Suprapubic skin (tissue), 4 donors: Measurements from ENCODE around the gene MVK. TPM values are rescaled to one million over a fixed set of nuclear protein-coding genes. Genes with fewer than 3 reads are reported as not detected.

ENCODE experiments used
- DNase-seq, 2 donors: peaks; one replicate each; pipeline ENCODE4 v3.0.0-alpha.2; 2019; ENCODE audit warnings: low spot score in 2 of 2
- H3K27ac ChIP-seq: fragments of 200-600 bp; sonication (generic); one replicate; pipeline ENCODE4 v1.5.1; 2019
- H3K27me3 ChIP-seq: fragments of 200-600 bp; sonication (generic); one replicate; pipeline ENCODE4 v1.5.1; 2019
- H3K36me3 ChIP-seq: fragments of 200-600 bp; sonication (generic); one replicate; pipeline ENCODE4 v1.5.1; 2019
- H3K4me1 ChIP-seq: fragments of 200-600 bp; sonication (generic); one replicate; pipeline ENCODE4 v1.5.1; 2019
- H3K4me3 ChIP-seq: fragments of 200-600 bp; sonication (generic); one replicate; pipeline ENCODE4 v1.5.1; 2019; ENCODE audit warnings: mild to moderate bottlenecking
- H3K9me3 ChIP-seq: fragments of 200-600 bp; sonication (generic); one replicate; pipeline ENCODE4 v1.5.1; 2019
- EP300 ChIP-seq: sonication (generic); formaldehyde crosslinking; IDR thresholded peaks from one replicate; pipeline ENCODE4 v1.6.1; 2017; ENCODE audit warnings: antibody characterized with exemption
- POLR2A ChIP-seq, 2 donors: fragments of 450-650 bp; IDR thresholded peaks; one replicate each; pipeline ENCODE4 v1.6.1; 2017; ENCODE audit warnings: antibody characterized with exemption in 2 of 2, mild to moderate bottlenecking in 2 of 2, moderate library complexity in 2 of 2
- POLR2AphosphoS5 ChIP-seq, 3 donors: sonication (generic); formaldehyde crosslinking; IDR thresholded peaks; one replicate each; pipeline ENCODE4 v1.6.1; 2017; ENCODE audit warnings: antibody characterized with exemption in 3 of 3
- WGBS: methylation state at CpG from one replicate; pipeline ENCODE4 v1.1.5; 2018; 5-methylcytosine and 5-hydroxymethylcytosine counted together
- total RNA-seq, 4 donors: library from RNA; depleted of rRNA; stranded (reverse); fragments of >200 nt; gene quantifications; one replicate each; pipeline ENCODE4 v1.1.0, GENCODE V29; 2016
- TF ChIP-seq, protein P1 (sequence below), 2 donors: fragments of 200-600 bp in 1 of 2; fragments of 450-650 bp in 1 of 2; sonication (generic) in 1 of 2; IDR thresholded peaks; one replicate each; pipeline ENCODE4 v1.5.1; 2016 to 2019; ENCODE audit warnings: antibody characterized with exemption in 2 of 2, mild to moderate bottlenecking in 1 of 2, moderate library complexity in 1 of 2

The MVK gene
- total RNA-seq, 4 donors from 2014 or later: 30.1 to 62.1 (median 37.2) TPM

DNA sequence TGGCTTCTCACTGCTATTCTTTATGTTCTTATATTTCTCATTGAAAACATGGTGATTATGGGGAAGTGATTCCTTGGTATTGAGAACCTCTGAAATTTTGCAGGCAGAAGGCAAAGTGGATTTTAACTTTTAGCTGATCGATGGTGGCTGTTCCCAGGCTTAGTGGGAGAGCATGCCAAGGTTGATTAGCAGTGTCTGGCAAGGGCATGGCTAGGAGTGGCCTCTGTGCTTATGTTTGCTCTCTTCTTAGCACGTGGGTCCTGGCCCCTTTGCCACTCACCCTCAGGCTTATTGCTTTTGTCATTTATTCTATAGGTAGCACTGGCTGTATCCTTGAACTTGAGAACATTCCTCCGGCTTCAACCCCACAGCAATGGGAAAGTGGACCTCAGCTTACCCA, 2.1 kb downstream of the MVK start:
- peaks cover 21% of the 10 kb centered on the region for H3K4me1 ChIP-seq
- H3K27me3 ChIP-seq: no peaks in the 10 kb centered on the region
- H3K27ac ChIP-seq: no peak overlapping the region
- TF ChIP-seq POLR2A (IDR thresholded peaks at IDR 0.05): no peak
- TF ChIP-seq POLR2AphosphoS5 (IDR thresholded peaks at IDR 0.05): no peak
- TF ChIP-seq, protein P1, sequence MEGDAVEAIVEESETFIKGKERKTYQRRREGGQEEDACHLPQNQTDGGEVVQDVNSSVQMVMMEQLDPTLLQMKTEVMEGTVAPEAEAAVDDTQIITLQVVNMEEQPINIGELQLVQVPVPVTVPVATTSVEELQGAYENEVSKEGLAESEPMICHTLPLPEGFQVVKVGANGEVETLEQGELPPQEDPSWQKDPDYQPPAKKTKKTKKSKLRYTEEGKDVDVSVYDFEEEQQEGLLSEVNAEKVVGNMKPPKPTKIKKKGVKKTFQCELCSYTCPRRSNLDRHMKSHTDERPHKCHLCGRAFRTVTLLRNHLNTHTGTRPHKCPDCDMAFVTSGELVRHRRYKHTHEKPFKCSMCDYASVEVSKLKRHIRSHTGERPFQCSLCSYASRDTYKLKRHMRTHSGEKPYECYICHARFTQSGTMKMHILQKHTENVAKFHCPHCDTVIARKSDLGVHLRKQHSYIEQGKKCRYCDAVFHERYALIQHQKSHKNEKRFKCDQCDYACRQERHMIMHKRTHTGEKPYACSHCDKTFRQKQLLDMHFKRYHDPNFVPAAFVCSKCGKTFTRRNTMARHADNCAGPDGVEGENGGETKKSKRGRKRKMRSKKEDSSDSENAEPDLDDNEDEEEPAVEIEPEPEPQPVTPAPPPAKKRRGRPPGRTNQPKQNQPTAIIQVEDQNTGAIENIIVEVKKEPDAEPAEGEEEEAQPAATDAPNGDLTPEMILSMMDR (IDR thresholded peaks at IDR 0.05): no peak
- TF ChIP-seq EP300: no peak
- no peak for DNase-seq
- H3K9me3 ChIP-seq: no peaks in the 10 kb centered on the region
- H3K4me3 ChIP-seq: no peak overlapping the region
- WGBS: 76% methylated on average over 3 of the region's 3 CpGs
- H3K36me3 ChIP-seq: peaks cover 47% of the 10 kb centered on the region

DNA sequence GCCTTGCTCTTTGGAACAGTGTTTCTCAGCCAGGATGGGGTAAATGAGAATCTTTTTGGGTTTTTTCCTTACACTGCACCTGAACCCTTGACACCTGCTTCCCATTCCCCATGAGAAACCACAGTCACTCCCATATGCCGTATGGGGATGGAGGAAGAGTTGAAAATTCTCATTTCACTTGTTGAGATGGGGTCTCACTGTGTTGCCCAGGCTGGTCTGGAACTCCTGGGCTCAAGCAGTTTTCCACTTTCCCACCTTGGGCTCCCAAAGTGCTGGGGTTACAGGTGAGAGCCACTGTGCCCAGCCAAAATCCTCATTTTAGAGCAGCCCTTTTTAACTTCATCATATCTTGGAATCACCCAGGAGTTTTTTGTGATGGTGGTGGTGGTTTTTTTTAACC, 3.7 kb downstream of the MVK start:
- no peak for TF ChIP-seq POLR2AphosphoS5 (IDR thresholded peaks at IDR 0.05)
- no peak for TF ChIP-seq EP300
- TF ChIP-seq POLR2A (IDR thresholded peaks at IDR 0.05): no peak
- TF ChIP-seq, protein P1 (IDR thresholded peaks at IDR 0.05): no peak
- peaks cover 20% of the 10 kb centered on the region for H3K4me1 ChIP-seq
- peaks cover 60% of the 10 kb centered on the region for H3K36me3 ChIP-seq
- no peaks in the 10 kb centered on the region for H3K9me3 ChIP-seq
- H3K4me3 ChIP-seq: no peak overlapping the region
- H3K27ac ChIP-seq: no peak overlapping the region
- DNase-seq: no peak
- WGBS: 100% methylated on average over 1 of the region's 1 CpG
- H3K27me3 ChIP-seq: no peaks in the 10 kb centered on the region

DNA sequence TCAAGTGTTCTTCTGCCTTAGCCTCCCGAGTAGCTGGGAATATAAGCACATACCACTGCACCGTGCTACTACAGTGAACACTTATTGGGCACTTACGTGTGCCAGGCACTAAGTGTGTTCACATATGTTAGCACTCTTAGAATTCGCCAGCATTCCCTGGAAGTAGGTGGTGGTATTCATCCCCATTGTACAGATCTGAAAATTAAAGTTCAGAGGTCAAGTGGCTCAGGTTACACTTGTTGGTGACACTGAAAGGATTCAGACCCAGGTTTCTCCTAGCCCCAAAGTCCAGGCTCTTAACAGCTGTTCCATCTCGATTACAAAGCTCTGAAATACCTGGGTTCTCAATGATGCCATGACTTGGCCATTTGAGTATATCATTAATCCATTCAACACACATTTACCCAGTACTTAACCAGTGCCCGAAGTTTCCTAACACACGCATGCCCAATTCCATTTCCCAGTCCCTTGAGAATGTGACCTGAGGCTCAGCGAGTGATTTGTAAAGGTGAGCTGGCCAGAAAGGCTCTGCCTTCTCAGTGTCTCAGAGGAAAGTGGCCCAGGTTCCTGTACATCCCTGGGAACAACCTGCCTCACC, 4.8 kb downstream of the MVK start:
- WGBS: 87% methylated on average over 8 of the region's 8 CpGs
- Histone ChIP-seq H3K27ac (no peak overlapping the region), H3K9me3 (no peaks in the 10 kb centered on the region), H3K4me1 (peaks cover 13% of the 10 kb centered on the region), H3K4me3 (no peak overlapping the region), H3K36me3 (peaks cover 64% of the 10 kb centered on the region), H3K27me3 (no peaks in the 10 kb centered on the region)
- no peak for DNase-seq
- no peak for TF ChIP-seq POLR2A (IDR thresholded peaks at IDR 0.05)

DNA sequence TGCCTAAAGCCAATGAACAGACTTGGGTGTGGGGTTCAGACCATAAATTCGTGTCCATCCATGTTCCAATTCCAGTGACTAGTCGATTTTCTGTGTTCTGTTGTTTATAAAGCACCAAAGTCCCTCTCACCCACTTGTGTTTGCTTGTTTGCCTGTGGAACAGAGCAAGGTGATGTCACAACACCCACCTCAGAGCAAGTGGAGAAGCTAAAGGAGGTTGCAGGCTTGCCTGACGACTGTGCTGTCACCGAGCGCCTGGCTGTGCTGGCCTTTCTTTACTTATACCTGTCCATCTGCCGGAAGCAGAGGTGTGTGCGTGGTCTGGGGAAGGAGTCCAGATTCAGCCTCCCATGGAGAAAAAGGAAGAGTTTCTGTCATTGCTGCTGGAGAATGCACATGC, 6.0 kb downstream of the MVK start:
- WGBS: 96% methylated on average over 7 of the region's 7 CpGs

DNA sequence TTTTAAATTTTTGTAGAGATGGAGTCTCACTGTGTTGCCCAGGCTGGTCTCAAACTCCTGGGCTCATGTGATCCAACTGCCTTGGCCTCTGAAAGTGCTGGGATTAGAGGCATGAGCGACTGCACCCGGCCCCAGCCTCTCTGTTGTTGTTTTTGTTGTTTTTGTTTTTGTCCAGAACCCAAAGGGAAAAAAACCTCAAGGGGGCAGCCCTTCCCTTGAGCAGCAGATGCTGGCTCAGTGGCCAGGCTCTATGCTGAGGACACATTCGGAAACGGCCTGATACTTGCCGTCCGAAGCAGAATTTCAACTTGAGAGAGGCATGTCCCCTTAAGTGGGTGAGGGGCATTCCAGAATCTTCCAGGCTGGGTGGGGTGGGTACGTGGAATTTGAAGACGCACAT, 6.7 kb downstream of the MVK start:
- DNase-seq: no peak
- no peak overlapping the region for H3K4me3 ChIP-seq
- peaks cover 69% of the 10 kb centered on the region for H3K36me3 ChIP-seq
- TF ChIP-seq POLR2A (IDR thresholded peaks at IDR 0.05): no peak
- no peak for TF ChIP-seq POLR2AphosphoS5 (IDR thresholded peaks at IDR 0.05)
- TF ChIP-seq, protein P1 (IDR thresholded peaks at IDR 0.05): no peak
- no peak for TF ChIP-seq EP300
- no peaks in the 10 kb centered on the region for H3K27me3 ChIP-seq
- no peaks in the 10 kb centered on the region for H3K4me1 ChIP-seq
- 82% methylated on average over 8 of the region's 8 CpGs for WGBS
- H3K27ac ChIP-seq: no peak overlapping the region
- H3K9me3 ChIP-seq: no peaks in the 10 kb centered on the region

More for the DNA sequence above, 6.0 kb downstream of the MVK start:
- H3K36me3 ChIP-seq: peaks cover 67% of the 10 kb centered on the region
- TF ChIP-seq, protein P1 (IDR thresholded peaks at IDR 0.05): no peak
- no peak for TF ChIP-seq POLR2A (IDR thresholded peaks at IDR 0.05)
- TF ChIP-seq POLR2AphosphoS5 (IDR thresholded peaks at IDR 0.05): no peak
- TF ChIP-seq EP300: no peak
- no peaks in the 10 kb centered on the region for H3K9me3 ChIP-seq
- no peak overlapping the region for H3K4me3 ChIP-seq
- no peak for DNase-seq
- H3K4me1 ChIP-seq: peaks cover 4% of the 10 kb centered on the region
- no peak overlapping the region for H3K27ac ChIP-seq
- no peaks in the 10 kb centered on the region for H3K27me3 ChIP-seq
